GM18870 (cell line): Measurements from ENCODE around the gene PPM1J.
"Not testable (repeated sequence)": the region's sequence is repeated elsewhere in the genome, so short reads cannot be mapped to it uniquely, and the experiment has no call there.

Source experiments
- ATAC-seq: cut with Tn5 transposase; IDR thresholded peaks from one replicate; pipeline ENCODE4 v1.9.1; 2021; ENCODE audit warnings: moderate library complexity; ENCODE audit not compliant: unreplicated experiment

Gene PPM1J

DNA sequence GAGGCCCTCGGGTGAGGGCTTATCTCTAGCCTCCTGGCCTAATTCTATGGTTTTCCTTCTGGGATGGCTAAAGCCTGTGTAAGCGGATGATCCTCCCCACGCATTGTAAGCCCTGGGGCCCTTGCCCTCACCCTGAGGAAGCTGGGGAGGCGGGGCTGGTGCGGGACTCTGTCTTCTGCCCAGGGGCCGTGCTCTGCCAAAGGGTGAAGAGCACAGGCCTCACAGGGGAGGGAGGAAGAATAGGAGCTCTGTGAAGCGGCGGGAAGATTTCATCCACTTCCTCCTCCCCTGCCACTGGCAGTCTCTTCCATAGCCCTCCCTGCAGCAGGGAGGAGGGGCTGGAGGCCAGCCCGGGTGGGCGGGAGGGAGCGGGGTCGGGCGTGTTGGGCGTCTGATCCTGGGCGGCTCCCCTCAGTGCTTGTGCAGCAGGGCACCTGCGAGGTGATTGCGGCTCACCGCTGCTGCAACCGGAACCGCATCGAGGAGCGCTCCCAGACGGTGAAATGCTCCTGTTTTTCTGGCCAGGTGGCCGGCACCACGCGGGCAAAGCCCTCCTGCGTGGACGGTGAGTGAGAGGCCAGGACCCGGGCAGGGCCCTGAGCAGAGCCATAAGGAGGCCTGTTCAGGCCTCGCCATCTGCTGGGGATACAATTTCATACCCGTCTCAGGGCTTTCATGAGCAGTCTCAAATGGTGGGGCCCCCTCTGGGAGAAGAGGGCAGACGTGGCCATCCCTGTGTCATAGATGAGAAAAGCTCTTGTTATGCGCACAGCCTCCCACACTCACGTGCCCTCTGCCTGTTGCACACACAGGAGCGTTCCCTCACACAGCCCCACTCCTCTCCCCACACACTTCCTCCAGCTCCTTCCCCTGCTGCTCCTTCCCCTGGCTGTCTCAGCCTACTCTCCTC lies 7.7 kb upstream of the PPM1J start:
- ATAC-seq, result no peak

DNA sequence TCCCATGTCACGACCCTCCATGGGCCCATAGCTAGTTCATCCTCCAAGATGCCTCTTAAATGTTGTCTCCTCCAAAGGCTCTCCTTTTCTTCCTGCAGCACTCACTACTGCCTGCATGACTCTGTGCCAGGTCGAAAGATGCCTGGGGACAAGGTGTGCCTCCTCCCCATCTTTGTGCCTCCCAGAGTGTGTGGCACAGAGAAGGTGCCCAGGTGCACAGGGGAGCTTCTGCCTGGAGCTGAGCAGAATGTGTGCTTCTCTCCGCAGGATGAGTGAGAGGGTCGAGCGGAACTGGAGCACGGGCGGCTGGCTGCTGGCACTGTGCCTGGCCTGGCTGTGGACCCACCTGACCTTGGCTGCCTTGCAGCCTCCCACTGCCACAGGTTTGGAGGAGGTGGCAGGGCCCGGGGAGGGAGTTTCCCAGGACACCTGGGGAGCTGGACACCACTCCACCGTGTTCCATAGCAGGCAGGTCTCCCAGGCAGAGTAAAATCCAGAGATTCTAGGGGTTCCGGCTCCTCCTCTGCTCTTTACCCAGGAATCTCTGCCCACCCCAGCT lies 6.9 kb upstream of the PPM1J start:
- no peak for ATAC-seq

DNA sequence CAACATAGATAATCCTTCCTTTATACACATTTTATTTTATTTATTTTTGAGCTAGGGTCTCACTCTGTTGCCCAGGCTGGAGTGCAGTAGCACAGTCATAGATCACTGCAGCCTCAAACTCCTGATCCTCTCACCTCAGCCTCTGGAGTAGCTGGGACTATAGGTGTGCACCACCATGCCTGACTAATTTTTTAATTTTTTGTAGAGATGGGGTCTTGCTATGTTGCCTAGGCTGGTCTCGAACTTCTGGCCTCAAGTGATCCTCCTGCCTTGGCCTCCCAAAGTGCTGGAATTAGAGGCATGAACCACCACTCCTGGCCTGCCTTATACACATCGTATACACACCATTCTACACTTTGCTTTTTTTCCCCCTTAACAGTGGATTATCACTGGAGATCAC lies 6.2 kb upstream of the PPM1J start:
- not testable (repeated sequence) for ATAC-seq

DNA sequence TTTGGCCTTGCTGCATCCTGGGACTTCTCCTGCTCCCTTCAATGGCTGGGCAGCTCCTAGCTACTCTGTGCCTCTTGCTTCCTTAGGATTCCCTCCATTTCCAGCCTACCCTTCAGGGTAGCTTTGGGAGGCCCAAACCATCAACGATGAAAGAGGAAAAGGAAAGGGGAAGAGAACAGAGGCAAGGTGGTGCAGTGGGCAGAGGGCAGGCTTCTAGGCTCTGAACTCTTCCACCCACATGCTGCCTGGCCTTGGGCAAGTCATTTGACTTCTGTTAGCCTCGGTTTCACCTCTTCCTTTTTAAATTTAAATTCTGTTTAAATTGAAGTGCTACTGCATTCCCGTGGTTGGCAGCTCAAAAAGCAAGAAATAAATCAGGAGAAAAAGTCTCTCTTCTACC lies 5.7 kb upstream of the PPM1J start:
- ATAC-seq, result no peak

DNA sequence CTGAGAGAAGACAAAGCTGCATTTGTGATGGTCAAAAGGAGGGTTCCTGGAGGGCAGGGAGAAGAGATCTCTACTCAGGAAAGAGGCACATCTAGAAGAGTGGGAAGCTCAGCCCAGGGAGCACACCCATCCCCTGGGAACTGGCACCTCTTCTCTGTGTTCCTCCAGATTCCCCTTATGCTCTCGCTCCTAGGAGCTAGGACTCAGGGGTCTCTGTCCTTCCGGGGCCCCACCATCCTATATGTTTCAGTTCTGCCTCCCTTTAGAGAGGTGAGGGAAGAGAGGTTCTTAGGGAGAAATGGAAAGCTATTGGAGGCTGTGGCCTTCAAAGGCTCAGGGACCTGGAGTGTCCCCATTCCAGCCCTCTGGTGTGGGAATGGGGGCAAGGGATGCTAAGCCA lies 4.6 kb upstream of the PPM1J start:
- ATAC-seq, result no peak

DNA sequence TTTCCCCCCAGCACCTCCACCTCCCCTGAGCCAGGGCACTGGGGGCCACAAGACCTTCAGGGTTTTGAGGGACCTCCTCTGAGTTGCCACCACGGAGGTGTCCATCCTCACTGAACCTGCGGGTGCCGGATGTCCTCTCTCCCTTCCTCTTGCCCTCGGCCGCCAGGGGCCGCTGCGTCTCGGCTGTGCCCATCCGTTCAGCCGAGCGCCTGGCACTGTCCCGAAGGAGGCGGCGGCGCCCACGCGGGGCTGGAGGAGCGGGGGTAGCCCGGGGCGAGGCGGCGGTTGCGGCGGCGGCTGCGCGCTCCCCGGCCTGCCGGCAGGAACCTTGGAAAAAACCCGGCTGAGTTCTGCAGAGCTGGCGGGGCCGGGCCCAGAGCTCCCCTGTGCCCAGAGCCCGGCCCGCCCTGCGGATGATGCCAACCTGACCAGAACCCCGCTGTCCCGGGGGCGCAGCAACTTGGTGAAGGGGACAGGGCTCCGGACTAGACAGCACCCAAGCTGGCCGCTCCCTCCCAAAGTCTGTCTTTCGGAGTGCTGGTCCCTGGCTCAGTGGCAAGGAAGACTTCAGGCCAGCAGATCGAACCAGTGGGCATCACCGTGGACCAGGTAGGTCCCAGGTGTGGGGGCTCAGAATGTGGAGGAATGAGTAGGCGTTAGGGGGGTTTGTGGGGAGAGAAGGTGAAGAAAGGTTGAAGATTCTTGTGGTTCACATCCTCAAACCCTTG lies 3.7 kb upstream of the PPM1J start:
- no peak for ATAC-seq

DNA sequence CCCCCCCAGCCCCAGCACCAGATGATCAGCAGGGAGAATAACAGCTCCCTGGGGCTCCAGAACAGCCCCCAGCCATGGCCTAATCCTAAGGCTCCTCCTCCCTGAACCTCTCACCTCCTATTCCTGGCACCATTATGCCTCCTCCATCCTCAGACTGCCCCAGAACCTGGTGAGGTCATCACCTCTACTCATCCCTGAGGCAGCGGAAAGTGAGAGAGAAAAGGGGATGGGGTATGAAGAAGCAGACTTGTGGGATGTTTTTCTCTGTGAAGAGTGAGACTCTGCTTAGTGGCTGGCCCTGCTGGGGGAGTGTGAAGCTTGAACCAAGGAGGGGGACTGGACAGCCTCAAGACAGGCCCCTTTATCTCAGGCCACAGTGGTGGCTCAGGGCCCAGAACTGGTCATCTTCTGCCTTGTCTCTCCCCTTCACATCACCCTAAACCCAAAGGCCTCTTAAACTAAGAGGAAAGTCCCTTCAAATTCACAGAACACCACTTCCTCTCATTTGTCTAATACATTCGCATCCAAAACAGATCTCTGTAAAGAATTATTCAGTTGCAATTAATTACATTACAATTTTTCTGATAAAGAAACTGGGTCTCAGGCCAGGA lies 2.2 kb upstream of the PPM1J start:
- ATAC-seq, result no peak

DNA sequence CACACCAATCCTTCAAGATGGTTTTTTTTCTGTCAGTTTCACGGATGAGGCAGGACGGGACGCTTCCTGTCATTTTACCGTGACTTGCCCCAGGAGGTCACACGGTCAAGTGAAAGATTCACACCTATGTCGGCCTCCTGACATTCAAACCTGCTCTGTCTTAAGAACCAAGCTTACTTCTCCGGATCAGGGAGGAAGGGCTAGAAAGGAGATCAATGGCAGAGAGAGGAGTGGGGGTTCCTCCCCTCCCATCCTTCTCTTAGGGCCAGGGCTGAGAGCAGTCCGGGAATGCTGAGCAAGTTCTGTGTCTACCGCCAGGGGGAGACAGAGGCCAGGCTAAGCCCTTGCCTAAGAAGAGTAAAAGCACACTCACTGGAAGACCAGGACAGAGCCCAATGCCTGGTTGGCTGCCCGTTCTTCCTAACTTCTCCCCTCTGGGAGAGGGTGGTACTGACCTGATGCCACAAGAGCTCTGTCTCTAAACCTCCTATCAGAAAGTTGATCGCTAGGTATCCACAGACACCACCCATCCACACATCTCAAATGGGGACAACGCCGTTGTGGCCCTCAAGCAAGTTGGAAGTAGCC lies 1.1 kb upstream of the PPM1J start:
- peak; percentile 40 for ATAC-seq

DNA sequence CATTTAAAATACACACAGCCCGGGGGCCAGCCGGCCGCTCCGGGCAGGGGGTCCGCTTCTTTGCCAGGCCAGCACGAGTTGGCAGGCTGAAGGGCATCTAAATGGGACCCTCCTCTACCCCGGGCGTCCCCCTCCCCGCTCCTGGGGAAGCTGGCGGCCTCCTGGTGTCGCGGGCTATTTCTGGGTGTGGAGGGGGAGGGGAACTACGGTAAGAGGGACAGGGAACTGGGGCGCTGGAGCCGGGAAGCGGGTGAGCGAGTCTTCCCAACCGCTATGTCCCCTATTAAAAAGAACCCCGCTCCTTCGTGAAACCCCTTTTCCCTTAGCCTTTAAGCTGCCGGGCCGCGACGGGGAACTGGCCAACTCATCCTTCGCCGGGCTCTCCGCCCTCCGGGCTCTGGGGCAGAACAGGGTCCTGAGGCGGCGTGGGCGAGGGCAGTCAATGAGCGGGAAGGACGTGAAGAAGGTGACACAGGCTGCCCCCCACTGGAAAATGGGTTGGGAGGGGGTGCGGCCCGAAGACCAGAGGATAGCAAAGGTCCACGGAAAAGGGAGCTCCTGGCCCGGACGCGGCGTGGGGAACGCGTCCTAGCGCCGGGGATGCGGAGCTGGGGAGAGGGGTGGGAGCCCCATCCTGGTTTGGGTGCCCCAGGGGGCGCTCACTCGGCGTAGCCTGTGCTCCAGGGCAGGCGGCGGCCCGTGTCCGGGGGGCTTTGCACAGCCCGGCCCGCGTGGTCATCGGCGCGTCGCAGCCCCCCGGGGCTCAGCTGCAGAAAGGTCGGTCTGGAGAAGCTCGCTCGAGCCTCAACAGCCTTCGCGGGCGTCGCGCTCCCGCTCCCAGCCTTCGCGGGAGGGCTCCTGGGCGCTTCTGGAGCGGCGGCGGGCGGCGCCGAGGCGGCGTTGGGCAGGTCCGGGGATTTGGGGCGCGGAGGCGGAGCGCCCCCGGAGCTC lies 544 bp downstream of the PPM1J start:
- peak; percentile 13 for ATAC-seq

DNA sequence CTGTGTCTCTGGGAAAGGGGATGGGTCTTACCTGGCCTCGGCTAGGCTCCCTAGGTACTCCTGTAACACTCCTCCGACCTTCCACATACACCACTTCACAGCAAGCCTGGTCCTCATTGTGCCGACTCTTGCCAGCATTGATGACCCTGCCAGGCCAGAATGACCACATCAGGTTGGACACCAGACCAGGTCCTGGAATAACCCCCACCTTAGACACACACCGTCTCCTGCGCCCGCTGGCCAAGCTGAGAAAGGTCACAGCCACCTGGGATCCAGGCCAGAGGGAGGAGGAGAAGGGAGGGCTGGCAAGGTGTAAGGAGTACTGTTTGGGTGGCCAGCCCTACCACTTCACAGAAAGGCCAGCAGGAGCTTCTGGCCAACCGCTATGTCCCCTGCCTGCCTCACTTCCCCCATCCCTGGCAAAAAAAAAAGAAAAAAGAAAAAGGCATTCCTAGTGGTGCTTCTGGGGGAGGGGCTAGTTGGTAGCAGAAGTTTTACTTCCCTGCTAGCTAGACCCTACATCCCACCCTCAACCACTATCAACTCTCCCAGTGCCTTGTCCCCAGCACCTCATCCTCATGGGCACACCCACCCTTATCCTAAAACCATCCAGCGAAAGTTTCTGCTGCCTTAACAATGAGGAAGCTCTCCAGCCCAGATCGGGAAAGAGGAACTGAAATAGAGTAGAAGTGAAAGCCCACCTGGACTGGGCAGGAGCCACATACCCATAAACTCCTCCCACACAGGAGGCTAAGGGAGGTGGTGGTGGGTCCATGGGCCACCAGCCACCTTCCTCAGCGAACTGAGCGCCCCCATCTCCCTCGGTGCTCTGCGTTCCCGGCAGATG lies 1.4 kb downstream of the PPM1J start:
- no peak for ATAC-seq

DNA sequence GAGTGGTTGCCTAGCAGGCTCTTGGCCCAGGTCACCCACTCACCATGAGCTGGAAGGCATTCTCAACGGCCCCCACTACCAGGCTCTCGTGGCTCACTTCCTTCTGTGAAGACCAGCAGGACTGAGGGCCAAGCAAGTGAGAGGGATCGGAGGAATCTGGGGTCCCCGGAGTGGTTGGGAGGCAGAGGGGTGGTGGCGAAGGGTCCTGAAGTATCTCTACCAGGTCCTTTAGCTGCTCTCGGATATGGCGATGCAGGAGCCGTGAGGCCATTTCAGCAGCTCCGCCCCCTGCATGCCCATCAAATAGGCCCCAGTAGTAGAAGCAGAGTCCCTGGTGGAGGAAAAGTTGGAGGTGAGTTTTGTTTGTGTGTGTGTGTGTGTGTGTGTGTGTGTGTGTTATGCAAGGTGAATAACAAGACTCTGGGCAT lies 2.4 kb downstream of the PPM1J start:
- no peak for ATAC-seq

DNA sequence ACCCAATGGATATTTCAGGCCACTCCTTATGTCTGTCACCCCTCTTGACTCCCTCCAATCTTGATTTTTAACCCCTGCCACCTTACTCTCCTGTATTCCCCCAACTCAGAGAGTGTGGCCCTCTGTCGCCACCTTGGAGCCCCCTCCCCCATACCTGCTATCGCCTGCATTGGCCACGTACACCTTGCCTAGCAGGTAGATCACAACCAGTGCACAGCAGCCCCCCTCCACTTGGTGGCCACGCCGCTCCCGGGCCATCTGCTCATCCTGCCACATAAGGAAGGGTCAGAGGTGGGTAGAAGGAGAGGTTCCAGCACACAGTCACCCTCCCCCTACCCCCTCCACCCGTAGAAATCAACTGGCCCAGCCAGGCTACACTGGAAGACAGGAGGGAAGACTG lies 2.9 kb downstream of the PPM1J start:
- ATAC-seq, result no peak

DNA sequence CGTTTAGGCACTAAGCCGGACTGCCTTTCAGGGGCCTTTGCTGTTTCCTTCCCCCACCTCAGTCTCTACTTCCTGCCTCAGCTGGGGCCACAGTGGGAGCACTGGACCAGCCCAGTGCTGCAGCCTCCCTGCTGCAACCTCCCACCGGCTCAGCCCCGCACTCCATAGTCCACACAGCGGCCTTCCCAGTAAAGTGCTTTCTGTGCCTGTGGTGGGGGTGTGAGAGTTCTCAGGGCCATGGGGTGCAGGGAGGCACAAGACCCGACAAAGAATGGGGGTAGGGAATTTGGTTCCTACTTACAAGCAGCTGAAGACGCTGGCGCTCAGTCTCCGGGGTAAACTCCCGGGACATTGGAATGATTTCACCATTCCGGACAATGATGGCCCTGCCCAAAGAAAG lies 3.5 kb downstream of the PPM1J start:
- no peak for ATAC-seq

DNA sequence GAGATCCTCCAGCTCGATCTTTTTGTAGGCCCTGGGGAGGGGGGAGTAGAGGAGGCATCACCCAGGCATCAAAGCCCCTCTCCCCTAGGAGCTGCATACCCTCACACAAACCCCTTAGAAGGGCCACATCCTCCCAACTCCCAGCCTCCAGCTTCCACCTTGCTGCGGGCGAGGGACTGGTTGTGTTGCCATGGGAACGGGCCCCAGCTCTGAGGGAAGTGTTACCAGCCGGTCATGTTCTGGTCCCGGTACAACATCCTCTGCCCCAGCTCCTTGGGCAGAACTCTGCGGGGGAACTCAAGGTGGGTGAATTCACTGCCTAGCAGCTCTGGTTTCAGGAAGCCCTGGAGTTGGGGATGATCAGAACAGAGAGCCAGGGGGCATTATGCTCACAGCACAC lies 4.1 kb downstream of the PPM1J start:
- no peak for ATAC-seq

DNA sequence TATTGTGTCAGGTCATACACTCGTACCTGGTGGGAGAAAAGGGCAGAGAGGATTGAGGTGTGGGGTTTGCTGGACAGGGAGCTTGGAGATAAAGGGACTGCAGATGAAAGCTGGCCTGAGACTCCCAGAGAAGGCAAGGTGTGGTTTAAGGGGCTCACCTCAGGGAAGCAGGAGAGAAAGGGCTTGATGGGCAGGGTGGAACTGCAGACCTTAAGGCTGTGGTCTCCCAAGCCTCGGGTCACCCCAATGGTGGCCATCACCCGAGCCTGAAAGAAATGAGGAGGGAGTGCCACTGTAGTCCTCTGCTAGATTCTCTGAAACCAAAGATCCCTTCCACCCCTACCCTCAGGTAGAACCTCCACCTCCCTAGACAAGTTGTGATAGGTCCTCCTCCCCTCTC lies 4.5 kb downstream of the PPM1J start:
- no peak for ATAC-seq

DNA sequence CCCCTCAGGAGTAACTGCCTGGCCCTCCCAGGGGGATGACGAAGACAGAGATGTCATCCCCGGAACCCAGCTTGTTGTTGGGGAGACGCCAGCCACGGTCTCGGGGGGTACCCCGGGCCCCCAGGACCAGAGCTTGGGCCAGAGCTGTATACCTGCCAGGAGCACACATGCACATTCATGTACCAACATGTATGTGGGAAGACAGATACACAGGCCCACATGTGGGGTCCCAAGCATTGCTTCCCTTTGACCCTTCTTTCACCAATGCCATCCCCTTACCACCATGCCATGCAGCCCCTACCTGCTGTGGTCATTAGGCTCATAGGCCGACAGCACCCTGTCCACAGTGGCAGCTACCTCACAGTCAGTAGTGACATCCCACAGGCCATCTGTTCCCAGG lies 5.0 kb downstream of the PPM1J start:
- no peak for ATAC-seq

DNA sequence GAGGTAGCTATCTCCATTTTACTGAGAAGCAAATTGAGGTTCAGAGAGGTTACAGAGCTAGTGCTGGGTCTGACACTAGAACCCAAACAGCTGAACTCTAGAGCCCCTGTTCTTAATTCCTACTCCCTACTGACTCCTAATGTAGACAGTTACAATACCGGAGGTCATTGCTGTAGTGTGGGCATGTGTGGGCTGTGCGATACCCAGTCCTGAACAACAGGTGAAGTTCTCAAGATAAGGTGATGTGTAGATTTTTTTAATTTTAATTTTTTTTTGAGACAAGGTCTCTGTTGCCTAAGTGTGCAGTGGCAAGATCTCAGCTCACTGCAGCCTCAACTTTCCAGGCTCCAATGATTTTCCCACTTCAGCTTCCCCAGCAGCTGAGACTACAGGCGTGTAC lies 6.6 kb downstream of the PPM1J start:
- ATAC-seq, result no peak

DNA sequence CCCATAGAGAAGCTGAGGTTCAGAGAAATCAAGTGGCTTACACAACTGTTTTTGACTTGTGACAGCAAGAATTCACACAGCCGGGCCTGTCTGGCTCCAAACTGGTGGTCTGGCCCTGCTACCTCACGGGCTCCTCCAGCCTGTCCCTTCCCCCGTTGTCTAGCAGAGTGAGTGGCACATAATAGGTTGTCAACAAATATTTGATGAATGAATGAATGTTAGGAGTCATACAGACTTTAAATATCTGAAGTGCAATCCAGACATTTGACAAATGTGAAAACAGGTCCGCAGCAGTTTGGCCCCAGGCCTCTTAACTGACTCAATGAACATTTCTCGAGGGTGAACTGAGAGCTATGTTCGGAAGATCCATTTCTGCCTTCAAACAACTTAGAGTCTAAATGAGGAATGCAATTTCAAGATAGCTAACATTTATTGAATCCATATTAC lies 7.1 kb downstream of the PPM1J start:
- ATAC-seq, result no peak
